HG02938 (cell line): Measurements from ENCODE around the gene CALCOCO1.
"Not testable (repeated sequence)": the region's sequence is repeated elsewhere in the genome, so short reads cannot be mapped to it uniquely, and the experiment has no call there.

Experiments
- ATAC-seq: cut with Tn5 transposase; IDR thresholded peaks from one replicate; pipeline ENCODE4 v1.9.1; 2021; ENCODE audit warnings: mild to moderate bottlenecking, moderate library complexity; ENCODE audit not compliant: unreplicated experiment

Gene CALCOCO1

GRCh38 chr12:53698948-53699677 lies 28.1 kb downstream of the CALCOCO1 start:
- no peak for ATAC-seq

DNA sequence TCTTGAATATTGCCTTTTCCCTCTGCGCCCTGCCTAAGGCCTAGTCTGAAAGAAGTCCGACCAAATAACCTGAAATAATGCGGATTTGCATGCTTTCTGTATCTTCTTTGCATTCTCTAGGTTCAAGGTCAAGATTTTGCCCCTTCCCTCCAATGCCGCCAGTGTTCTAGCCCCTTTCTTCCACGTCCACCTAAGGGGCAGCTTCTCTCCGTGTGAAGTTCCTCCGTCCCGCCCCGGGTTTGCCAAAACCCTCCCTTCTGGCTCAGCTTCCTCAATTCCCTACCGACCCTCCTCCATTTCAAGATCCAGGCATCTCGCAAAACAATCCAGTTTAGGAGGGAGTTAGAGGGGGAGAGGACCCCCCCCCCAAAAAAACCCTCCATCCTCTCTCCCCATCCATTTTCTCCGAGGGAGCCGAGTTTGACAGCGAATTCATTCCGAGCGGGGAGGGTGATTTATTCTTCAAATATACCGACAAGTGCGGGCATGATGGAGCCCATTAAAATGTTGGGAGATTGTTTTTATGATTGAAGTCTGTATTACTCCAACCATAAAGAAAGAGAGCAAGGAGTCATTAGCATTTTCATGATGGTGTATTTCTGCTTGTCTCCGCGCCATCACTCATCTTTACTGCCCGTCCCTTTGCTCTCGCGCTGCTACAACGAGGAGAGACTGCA lies 30.5 kb downstream of the CALCOCO1 start:
- ATAC-seq: no peak

DNA sequence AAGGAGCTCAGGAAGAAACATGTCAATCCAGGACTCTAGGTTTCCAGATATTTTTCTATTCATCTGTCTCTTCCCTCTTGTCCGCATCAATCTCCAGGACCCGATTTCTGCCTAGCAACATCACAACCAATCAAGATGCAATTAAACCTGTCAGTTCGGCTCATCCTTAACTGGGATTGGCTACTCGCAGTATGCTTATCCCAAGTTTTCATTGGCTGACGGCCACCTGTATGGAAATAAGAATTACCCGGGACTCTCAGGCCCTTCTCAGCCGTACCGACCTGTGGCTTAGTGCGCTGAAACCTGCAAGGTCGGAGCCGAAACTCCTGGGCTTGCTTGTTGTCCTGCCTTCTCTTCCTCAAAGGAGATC lies 31.0 kb downstream of the CALCOCO1 start:
- no peak for ATAC-seq

GRCh38 chr12:53695152-53696145 lies 31.8 kb downstream of the CALCOCO1 start:
- ATAC-seq: no peak

GRCh38 chr12:53694756-53695151 lies 32.5 kb downstream of the CALCOCO1 start:
- ATAC-seq: no peak

DNA sequence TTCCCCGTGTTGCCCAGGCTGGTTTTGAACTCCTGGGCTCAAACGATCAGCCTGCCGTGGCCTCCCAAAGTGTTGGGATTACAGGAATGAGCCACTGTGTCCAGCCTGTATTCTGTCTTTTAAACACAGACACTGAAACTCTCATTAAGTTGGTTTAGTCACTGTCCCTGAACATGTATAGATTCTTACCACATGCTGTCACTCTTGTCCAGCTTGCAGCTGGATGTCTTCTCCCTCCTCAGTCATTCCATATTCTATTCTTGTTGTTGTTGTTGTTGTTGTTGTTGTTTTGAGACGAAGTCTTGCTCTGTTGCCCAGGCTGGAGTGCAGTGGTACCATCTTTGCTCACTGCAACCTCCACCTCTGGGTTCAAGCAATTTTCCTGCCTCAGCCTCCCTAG lies 39.1 kb downstream of the CALCOCO1 start:
- no peak for ATAC-seq

GRCh38 chr12:53686436-53686835 lies 40.8 kb downstream of the CALCOCO1 start:
- no peak for ATAC-seq

- ATAC-seq: no peak
Measured at GRCh38 chr12:53684654-53685220, 42.5 kb downstream of the CALCOCO1 start.

DNA sequence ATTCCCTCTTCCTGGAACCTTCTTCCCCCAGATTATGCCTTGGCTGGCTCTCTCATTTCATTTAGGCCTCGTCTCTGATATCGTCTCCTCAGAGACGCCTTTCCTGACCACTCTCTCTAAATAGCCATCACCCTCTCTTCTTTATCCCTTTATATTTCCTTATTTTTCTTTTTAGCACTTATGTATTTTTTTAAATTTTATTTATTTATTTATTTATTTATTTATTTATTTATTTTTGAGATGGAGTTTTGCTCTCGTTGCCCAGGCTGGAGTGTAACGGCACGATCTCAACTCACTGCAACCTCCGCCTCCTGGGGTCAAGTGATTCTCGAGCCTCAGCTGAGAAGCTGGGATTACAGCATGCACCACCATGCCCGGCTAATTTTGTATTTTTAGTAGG lies 43.3 kb downstream of the CALCOCO1 start:
- ATAC-seq: no peak

DNA sequence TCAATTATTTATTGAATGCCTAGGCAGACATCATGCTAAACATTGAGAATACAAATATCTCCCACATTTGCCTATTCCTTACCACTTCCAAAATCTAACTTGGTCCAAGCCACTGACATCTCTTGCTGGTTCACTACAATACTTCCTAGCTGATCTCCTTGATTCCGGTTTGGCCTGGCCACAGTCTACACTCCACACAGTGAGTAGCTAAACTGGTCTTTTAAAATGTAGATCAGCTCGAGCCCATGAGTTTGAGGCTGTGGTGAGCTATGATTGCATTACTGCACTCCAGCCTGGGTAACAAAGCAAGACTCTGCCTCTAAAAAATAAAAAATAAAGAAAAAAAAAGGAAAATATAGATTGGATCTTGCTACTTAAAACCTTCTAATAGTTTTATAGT lies 43.8 kb downstream of the CALCOCO1 start:
- no peak for ATAC-seq

DNA sequence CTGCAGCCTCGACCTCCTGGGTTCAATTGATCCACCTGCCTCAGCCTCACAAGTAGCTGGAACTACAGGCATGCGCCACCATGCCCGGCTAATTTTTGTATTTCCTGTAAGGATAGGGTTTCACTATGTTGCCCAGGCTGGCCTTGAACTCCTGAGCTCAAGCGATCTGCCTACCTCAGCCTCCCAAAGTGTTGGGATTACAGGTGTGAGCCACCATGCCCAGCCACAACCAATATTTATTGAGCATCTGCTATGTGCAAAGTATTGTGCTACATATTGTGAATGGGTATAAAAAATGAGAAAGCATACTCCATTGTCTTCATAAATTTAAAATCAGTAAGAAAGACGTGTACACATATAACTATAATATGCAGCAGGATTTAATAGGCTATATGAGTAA lies 47.2 kb downstream of the CALCOCO1 start:
- ATAC-seq: not testable (repeated sequence)

- no peak for ATAC-seq
Measured at GRCh38 chr12:53677800-53678148, 49.5 kb downstream of the CALCOCO1 start.

- ATAC-seq: no peak
Measured at GRCh38 chr12:53677016-53677799, 50.0 kb downstream of the CALCOCO1 start.

DNA sequence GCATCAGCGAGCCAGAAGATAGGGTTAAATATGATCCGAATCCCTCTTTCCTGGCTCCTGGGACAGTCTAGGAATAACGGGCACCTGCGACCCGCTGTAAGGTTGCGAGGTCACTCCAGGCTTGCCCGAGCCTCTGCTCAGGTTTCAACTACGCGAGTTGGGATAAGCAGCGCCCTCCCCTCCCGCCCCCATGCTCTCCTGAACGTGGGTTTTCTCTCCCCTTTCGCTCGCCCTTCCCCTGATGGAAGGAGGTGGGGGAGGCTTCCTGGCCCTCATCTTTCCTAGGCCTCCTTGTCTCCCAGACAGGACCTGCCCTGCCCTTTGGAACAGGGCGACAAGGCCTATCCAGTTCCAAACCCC lies 50.6 kb downstream of the CALCOCO1 start:
- ATAC-seq: no peak

DNA sequence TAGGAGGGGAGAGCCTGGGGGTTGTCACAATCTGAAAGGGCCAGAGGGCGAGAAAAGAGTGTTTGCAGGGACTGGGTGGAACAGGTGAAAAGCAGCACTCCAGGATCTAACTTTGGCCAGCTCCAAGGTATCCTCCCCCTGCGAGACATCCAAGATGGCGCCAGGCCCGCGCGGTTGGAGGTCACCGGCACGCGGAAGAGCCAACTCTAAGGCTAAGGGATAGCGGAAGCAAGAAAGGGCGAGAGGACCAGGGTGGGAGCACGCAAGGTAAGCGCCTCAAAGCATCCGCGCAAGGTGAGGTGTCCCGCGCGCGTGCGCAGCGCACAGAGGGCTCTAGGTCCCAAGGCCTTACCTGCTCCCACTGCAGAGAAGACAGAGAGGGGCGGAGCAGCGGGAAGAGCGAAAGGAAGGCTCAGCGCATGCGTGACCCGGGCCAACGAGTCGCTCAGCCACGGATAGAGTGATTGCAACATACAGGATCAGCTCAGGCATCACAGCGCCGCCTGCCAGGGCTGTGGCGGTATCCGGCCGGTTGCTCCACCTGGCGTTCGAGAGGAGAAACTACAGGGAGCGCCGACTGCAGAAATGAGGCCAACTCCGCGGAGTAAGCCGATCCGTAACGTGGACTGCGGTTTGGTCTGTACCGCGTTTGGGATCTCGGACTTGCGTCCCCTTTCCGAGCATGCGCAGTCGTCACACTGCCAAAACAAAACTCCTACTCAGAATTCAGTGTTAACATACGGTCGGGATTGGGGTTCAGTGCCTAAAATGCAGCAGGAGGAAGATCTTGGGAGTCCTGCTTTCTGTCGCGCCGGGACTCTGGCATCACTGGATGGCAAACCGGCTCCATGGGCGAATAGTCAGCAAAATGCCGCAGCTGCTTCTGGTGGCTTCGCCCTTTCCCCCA lies 51.3 kb downstream of the CALCOCO1 start, which contains the start of gene ATP5MC2:
Gene ATP5MC2 (minus strand): TSS at position 383 of the 907 bp plus-strand sequence. CDS start 3,469 bp downstream, outside the sequence.
- peak; percentile 95 for ATAC-seq

DNA sequence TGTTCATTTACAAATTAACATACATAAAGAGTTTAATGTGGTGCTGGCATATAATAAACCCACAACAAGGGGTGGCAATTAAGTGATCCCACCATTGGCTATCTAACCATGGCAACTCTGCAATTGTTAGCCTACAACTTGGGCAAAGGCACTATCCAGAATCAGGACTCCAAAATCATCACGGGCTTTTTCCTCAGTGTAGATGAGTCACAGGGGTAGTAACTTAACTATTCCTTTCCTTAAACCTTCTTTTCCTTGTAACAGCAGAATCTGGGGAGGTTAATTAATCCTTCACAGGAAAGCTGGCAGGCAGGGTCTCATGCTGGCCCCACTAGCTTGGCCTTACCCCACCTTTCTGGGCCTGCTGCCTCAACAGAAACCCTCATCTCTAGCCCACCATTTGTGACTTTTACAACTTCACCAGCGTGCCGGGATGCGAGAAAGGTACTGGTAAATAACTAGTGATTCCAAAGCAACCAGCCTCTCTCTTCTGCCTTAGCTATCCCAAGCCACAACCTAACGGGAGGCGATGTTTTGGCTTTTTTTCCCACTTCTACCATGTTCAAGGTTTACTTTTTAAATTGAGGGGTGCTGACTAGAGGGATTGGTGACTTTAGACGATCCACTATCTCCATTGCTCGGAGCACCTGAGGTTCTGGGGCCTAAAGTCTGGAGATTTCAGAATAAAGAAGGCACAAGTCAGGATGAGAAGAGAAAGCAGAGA lies 52.1 kb downstream of the CALCOCO1 start:
- no peak for ATAC-seq

GRCh38 chr12:53670971-53671370 lies 56.3 kb downstream of the CALCOCO1 start:
- ATAC-seq: no peak

- ATAC-seq: no peak
Measured at GRCh38 chr12:53670308-53670707, 56.9 kb downstream of the CALCOCO1 start.

DNA sequence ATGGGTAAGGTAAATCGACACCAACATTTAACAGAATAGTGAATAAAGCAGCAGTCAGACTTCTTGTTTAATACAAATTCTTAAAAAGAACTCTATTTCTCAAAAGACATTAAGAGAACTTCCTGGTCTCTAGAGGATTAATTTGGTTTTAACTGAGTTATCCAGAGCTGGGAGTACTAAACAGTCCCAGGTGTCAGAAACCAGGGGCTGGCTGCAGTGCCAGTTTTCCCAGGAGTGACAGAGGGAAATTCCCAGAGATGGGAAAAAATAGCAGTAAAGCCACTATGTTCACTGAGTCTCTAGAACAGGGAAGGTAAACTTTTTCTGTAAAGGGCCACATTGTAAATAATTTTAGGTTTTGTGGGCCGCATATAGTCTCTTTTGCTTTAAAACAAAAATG lies 60.2 kb downstream of the CALCOCO1 start:
- ATAC-seq: no peak
